ENCODE measurements around the gene GRN. TPM values are rescaled to one million over a fixed set of nuclear protein-coding genes. Genes with fewer than 3 reads are reported as not detected.
A peak's percentile ranks its signal among the peaks of the same experiment; 100 is the strongest.

The GRN gene
- total and polyA plus RNA-seq, 2 of the 13 experiments (the other 11 are each of a cell fraction or from before 2014, with no cell fraction given), result 86.6 to 143 TPM

- no peak for TF ChIP-seq ZNF572 (CRISPR knock-in tag; IDR thresholded peaks at IDR 0.05)
- TF ChIP-seq ARID2 (CRISPR knock-in tag; IDR thresholded peaks at IDR 0.05; ENCODE audit: borderline replicate concordance), result peak; percentile 78; the same call in 1 of the 2 replicates
- TF ChIP-seq ZNF124 (CRISPR knock-in tag; IDR thresholded peaks at IDR 0.05), result no peak
- TF ChIP-seq NFE2 (CRISPR knock-in tag; IDR thresholded peaks at IDR 0.05), result no peak
- TF ChIP-seq, protein P1, sequence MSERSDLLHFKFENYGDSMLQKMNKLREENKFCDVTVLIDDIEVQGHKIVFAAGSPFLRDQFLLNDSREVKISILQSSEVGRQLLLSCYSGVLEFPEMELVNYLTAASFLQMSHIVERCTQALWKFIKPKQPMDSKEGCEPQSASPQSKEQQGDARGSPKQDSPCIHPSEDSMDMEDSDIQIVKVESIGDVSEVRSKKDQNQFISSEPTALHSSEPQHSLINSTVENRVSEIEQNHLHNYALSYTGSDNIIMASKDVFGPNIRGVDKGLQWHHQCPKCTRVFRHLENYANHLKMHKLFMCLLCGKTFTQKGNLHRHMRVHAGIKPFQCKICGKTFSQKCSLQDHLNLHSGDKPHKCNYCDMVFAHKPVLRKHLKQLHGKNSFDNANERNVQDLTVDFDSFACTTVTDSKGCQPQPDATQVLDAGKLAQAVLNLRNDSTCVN (CRISPR knock-in tag; IDR thresholded peaks at IDR 0.05; ENCODE audit: borderline replicate concordance), result no peak; the same call in 1 of the 2 replicates
- TF ChIP-seq MYC (CRISPR knock-in tag; IDR thresholded peaks at IDR 0.05; ENCODE audit: borderline replicate concordance), result no peak; the same call in 1 of the 2 replicates
- no peak for TF ChIP-seq ZNF282 (IDR thresholded peaks at IDR 0.05; ENCODE audit: partially characterized antibody)
- no peak for TF ChIP-seq MZF1 (CRISPR knock-in tag; IDR thresholded peaks at IDR 0.05; ENCODE audit: borderline replicate concordance)
- TF ChIP-seq, protein P2, sequence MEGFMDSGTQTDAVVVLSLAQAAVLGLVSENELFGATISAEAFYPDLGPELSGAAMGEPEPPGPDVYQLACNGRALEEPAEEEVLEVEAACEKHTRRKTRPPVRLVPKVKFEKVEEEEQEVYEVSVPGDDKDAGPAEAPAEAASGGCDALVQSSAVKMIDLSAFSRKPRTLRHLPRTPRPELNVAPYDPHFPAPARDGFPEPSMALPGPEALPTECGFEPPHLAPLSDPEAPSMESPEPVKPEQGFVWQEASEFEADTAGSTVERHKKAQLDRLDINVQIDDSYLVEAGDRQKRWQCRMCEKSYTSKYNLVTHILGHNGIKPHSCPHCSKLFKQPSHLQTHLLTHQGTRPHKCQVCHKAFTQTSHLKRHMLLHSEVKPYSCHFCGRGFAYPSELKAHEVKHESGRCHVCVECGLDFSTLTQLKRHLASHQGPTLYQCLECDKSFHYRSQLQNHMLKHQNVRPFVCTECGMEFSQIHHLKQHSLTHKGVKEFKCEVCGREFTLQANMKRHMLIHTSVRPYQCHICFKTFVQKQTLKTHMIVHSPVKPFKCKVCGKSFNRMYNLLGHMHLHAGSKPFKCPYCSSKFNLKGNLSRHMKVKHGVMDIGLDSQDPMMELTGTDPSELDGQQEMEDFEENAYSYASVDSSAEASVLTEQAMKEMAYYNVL (CRISPR knock-in tag; IDR thresholded peaks at IDR 0.05; ENCODE audit: borderline replicate concordance), result no peak
- no peak for TF ChIP-seq SKI (IDR thresholded peaks at IDR 0.05; ENCODE audit: partially characterized antibody)
- TF ChIP-seq, protein P3, sequence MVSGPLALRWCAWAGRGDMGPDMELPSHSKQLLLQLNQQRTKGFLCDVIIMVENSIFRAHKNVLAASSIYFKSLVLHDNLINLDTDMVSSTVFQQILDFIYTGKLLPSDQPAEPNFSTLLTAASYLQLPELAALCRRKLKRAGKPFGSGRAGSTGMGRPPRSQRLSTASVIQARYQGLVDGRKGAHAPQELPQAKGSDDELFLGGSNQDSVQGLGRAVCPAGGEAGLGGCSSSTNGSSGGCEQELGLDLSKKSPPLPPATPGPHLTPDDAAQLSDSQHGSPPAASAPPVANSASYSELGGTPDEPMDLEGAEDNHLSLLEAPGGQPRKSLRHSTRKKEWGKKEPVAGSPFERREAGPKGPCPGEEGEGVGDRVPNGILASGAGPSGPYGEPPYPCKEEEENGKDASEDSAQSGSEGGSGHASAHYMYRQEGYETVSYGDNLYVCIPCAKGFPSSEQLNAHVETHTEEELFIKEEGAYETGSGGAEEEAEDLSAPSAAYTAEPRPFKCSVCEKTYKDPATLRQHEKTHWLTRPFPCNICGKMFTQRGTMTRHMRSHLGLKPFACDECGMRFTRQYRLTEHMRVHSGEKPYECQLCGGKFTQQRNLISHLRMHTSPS (CRISPR knock-in tag; IDR thresholded peaks at IDR 0.05; ENCODE audit: low read depth), result no peak
- no peak for TF ChIP-seq EHMT2 (IDR thresholded peaks at IDR 0.05; ENCODE audit: borderline replicate concordance, low read depth, low read length)
- TF ChIP-seq, protein P4, sequence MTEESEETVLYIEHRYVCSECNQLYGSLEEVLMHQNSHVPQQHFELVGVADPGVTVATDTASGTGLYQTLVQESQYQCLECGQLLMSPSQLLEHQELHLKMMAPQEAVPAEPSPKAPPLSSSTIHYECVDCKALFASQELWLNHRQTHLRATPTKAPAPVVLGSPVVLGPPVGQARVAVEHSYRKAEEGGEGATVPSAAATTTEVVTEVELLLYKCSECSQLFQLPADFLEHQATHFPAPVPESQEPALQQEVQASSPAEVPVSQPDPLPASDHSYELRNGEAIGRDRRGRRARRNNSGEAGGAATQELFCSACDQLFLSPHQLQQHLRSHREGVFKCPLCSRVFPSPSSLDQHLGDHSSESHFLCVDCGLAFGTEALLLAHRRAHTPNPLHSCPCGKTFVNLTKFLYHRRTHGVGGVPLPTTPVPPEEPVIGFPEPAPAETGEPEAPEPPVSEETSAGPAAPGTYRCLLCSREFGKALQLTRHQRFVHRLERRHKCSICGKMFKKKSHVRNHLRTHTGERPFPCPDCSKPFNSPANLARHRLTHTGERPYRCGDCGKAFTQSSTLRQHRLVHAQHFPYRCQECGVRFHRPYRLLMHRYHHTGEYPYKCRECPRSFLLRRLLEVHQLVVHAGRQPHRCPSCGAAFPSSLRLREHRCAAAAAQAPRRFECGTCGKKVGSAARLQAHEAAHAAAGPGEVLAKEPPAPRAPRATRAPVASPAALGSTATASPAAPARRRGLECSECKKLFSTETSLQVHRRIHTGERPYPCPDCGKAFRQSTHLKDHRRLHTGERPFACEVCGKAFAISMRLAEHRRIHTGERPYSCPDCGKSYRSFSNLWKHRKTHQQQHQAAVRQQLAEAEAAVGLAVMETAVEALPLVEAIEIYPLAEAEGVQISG (CRISPR knock-in tag; IDR thresholded peaks at IDR 0.05), result no peak
- no peak for TF ChIP-seq ISX (CRISPR knock-in tag; conservative IDR thresholded peaks at IDR 0.05)
- no peak for TF ChIP-seq FOXO1 (CRISPR knock-in tag; IDR thresholded peaks at IDR 0.05)
- TF ChIP-seq ZNF225 (CRISPR knock-in tag; IDR thresholded peaks at IDR 0.05), result 0 out of 2 replicates have a peak, but pooled peaks have one; percentile 48
- TF ChIP-seq HOXD1 (CRISPR knock-in tag; IDR thresholded peaks at IDR 0.05), result no peak; the same call in 1 of the 2 replicates
- TF ChIP-seq ZNF570 (CRISPR knock-in tag; IDR thresholded peaks at IDR 0.05; ENCODE audit: borderline replicate concordance), result no peak
- no peak for TF ChIP-seq POLR2AphosphoS2 (IDR thresholded peaks at IDR 0.05; ENCODE audit: low read depth, low read length)
- TF ChIP-seq DNMT1 (CRISPR knock-in tag; IDR thresholded peaks at IDR 0.05), result no peak
- no peak for TF ChIP-seq YEATS4 (CRISPR knock-in tag; IDR thresholded peaks at IDR 0.05; ENCODE audit: borderline replicate concordance)
- TF ChIP-seq ZNF672 (CRISPR knock-in tag; IDR thresholded peaks at IDR 0.05), result no peak
- no peak for TF ChIP-seq FOXA1 (IDR thresholded peaks at IDR 0.05)
- no peak for TF ChIP-seq FOXA1 (CRISPR knock-in tag; IDR thresholded peaks at IDR 0.05)
- peak; percentile 70; the same call in 1 of the 2 replicates for TF ChIP-seq ZNF44 (CRISPR knock-in tag; IDR thresholded peaks at IDR 0.05)
These were observed 438 bp downstream of the GRN start (continued) for GRCh38 chr17:44345454-44346026.
